ENCODE results near the gene HERPUD1.

GRCh38 chr16:56961386-56961785, 29.4 kb downstream of the HERPUD1 start:
- no peak for TF ChIP-seq CTCF (CRISPR knock-in tag; IDR thresholded peaks at IDR 0.05)
- no peak for TF ChIP-seq CREB1 (IDR thresholded peaks at IDR 0.05)
- no peak for TF ChIP-seq CREB1 (CRISPR knock-in tag; IDR thresholded peaks at IDR 0.05)
- TF ChIP-seq ZNF124 (CRISPR knock-in tag; IDR thresholded peaks at IDR 0.05) = no peak
- TF ChIP-seq THYN1 (CRISPR knock-in tag; IDR thresholded peaks at IDR 0.05; ENCODE audit: borderline replicate concordance, low read depth) = no peak
- no peak for TF ChIP-seq ZNF510 (CRISPR knock-in tag; IDR thresholded peaks at IDR 0.05; ENCODE audit: low read depth)
- no peak for TF ChIP-seq SUZ12 (IDR thresholded peaks at IDR 0.05; ENCODE audit: low read depth, low read length)
- TF ChIP-seq POLR2AphosphoS2 (IDR thresholded peaks at IDR 0.05; ENCODE audit: low read depth, low read length) = no peak
- TF ChIP-seq ZNF639 (CRISPR knock-in tag; conservative IDR thresholded peaks at IDR 0.05) = no peak
- TF ChIP-seq HDAC2 (CRISPR knock-in tag; IDR thresholded peaks at IDR 0.05) = no peak
- TF ChIP-seq AFF4 (CRISPR knock-in tag; IDR thresholded peaks at IDR 0.05) = no peak
- TF ChIP-seq EZH2 (conservative IDR thresholded peaks at IDR 0.05; ENCODE audit: low read depth, low read length) = no peak
- TF ChIP-seq PAX8 (CRISPR knock-in tag; IDR thresholded peaks at IDR 0.05; ENCODE audit: borderline replicate concordance) = no peak
